ENCODE measurements around the gene ADD1.

ADD1 gene

DNA sequence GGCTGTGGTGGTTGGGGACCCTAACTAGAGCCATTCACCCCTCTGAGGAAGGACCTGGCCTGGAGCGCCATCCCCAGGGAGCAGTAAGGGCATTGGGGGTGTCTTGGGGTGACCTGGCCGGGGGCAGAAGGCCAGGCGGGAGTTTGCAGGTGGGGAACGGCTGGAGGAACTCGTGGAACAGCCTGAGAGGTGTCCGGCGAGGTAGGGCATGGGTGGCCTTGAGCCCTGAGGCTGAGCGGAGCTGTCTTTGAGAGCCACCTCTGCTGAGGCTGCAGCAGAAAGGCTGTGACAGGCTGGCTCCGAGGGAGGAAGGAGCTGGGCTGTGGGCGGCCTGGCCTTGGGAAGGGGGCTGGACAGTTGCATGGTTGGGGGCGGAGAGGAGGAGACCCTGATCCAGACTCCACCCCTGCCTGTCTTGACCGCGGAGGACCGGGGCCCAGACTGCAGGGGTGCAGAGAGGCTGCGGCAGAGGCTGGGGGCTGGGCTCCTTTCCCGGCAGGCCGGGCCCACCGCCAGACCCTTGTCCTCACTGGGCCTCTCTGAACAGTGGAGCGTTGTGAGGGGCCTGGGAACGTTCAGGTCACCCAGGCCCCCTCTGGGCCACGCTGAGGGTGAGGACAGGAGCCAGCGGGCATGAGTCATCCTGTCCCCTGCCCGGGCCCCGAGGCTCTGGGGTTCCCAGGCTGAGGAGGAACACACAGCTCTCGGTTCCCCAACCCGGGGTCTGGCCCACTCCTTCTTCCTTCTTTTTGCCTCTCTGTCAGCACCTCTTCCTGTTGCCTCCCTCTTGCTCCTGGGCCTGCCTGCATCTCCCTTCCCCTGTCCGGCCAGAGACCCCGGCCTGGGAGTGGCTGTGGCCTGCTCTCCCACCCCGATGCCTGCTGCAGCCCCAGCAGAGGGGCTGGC, 42.7 kb upstream of the ADD1 start:
- Histone ChIP-seq H3K27ac (peak overlapping the region; percentile 83), H3K27me3 (ENCODE audit: insufficient read depth, low read depth, severe bottlenecking) (no peaks in the 10 kb centered on the region), H3K9me3 (ENCODE audit: severe bottlenecking) (no peaks in the 10 kb centered on the region), H3K4me3 (ENCODE audit: low read depth, low read length) (0 out of 2 replicates have a peak overlapping the region, but pooled peaks have one; percentile 2), H3K36me3 (peaks cover 3% of the 10 kb centered on the region)
- DNase-seq, result peak; percentile 86
- TF ChIP-seq, protein P1, sequence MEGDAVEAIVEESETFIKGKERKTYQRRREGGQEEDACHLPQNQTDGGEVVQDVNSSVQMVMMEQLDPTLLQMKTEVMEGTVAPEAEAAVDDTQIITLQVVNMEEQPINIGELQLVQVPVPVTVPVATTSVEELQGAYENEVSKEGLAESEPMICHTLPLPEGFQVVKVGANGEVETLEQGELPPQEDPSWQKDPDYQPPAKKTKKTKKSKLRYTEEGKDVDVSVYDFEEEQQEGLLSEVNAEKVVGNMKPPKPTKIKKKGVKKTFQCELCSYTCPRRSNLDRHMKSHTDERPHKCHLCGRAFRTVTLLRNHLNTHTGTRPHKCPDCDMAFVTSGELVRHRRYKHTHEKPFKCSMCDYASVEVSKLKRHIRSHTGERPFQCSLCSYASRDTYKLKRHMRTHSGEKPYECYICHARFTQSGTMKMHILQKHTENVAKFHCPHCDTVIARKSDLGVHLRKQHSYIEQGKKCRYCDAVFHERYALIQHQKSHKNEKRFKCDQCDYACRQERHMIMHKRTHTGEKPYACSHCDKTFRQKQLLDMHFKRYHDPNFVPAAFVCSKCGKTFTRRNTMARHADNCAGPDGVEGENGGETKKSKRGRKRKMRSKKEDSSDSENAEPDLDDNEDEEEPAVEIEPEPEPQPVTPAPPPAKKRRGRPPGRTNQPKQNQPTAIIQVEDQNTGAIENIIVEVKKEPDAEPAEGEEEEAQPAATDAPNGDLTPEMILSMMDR (IDR thresholded peaks at IDR 0.05; ENCODE audit: low read depth, low read length), result no peak

DNA sequence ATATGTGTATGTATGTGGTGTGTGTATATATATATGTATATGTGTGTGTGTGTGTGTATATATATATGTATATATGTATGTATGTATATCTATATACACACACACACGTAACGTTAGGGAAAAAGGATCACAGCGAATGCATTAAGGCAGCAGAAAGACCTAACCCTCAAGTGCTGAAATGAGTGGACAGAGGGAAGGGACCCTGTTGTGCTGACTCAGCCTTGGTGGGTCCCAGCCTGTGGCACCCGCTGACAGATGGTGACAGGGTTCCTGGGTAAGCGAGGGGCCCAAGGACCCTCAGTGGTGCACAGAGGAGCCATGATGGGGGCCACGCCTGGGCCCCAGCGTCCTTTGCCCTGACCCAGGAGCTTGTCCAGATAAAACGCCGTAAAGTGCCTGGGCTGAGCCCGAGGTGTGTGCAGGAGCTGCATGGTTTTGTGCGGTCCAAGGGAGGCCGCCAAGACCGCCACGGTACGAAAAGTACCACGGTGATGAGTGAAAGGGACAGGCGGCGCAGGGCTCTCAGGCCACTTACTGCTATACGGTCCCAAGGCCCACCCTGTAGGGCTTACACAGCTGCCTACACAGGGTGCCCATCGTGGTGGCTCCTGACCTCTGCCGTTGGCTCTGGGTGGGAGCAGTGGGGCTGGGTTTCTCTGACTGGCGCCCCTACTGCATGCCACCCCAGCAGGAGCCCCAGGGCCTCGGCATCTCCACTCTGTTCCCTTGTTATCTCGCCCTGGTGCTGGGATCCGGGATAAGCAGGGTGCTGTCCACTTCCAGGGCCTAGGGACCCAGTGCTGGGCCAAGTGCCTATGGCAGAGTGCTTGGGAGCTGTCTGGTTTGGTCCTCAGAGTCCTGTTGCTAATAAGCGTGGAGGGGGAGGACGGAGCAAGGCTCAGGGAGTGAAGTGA, 40.8 kb upstream of the ADD1 start:
- TF ChIP-seq, protein P1 (IDR thresholded peaks at IDR 0.05; ENCODE audit: low read depth, low read length), result no peak
- H3K27me3 ChIP-seq (ENCODE audit: insufficient read depth, low read depth, severe bottlenecking), result no peaks in the 10 kb centered on the region
- H3K27ac ChIP-seq, result no peak overlapping the region
- H3K9me3 ChIP-seq (ENCODE audit: severe bottlenecking), result no peaks in the 10 kb centered on the region
- no peak for DNase-seq
- no peak overlapping the region for H3K4me3 ChIP-seq (ENCODE audit: low read depth, low read length)
- no peaks in the 10 kb centered on the region; the same call in 1 of the 2 replicates for H3K36me3 ChIP-seq

DNA sequence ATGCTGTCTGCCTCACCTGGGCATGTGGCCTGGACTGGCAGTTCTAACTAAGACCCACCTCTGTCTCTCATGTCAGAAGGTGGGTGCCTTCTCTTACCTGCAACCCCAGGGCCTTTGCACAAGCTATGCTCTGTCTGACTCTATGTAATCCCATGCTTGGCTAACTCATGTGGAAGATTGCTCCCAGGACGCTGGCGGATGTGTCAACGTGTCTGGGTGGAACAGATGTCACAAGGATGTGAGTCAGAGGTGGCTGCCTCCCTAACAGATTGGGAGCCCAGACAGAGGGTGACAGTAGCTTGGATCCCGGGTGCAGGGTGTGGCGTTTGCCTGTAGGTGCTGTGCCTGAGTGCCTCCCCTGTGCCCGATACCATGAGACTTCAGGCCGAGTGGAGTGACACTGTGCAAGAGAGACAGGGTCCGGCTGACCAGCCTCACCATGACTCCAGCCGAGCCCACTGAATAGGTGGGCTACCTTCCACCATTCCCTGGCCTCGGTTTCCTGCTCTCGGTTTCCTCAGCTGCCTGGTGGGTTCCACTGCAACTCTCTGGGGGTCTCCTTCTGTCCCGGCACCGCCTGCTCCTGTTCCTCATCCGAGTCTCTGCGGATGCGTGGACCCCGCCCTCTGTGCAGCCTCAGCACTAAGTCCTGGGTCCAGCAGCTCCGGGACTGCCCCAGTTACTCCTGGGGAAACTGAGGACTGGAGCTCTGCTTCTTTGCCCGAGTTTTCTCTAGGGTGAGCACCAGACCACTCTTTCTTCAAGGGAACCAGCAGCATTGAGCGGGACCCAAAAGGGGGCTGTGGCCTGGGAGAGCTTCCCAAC, 39.8 kb upstream of the ADD1 start:
- no peak overlapping the region for H3K27ac ChIP-seq
- H3K27me3 ChIP-seq (ENCODE audit: insufficient read depth, low read depth, severe bottlenecking), result no peaks in the 10 kb centered on the region
- no peaks in the 10 kb centered on the region for H3K9me3 ChIP-seq (ENCODE audit: severe bottlenecking)
- H3K4me3 ChIP-seq (ENCODE audit: low read depth, low read length), result no peak overlapping the region
- H3K36me3 ChIP-seq, result no peaks in the 10 kb centered on the region; the same call in 1 of the 2 replicates
- DNase-seq, result no peak
- TF ChIP-seq, protein P1 (IDR thresholded peaks at IDR 0.05; ENCODE audit: low read depth, low read length), result no peak

DNA sequence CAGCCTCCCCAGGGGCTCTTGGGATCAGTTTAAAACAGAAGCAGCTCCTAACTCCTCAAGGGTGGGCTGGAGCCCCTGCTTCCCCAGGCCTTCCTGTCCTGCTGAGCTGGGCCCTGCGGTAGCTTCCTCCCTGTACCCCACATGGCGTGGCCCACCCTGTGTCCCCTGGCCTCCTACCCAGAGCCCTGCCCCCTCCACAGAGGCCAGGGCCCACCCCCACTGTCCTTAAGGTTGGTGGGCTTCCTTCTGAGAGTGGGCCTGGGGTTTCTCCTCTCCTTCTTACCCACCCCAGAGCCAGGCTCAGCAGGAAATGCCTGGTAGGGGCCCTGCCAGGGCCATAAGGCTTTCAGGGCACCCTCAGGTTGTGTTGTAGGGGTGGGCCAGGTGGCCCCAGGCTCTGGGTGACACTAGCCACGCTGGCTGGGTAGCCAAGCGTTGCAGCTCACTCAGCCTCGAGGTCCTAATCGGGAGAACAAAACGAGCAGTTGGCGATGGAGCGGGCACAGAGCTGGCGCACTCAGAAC, 39.1 kb upstream of the ADD1 start:
- Histone ChIP-seq H3K36me3 (no peaks in the 10 kb centered on the region; the same call in 1 of the 2 replicates), H3K4me3 (ENCODE audit: low read depth, low read length) (no peak overlapping the region), H3K27me3 (ENCODE audit: insufficient read depth, low read depth, severe bottlenecking) (no peaks in the 10 kb centered on the region), H3K27ac (no peak overlapping the region), H3K9me3 (ENCODE audit: severe bottlenecking) (no peaks in the 10 kb centered on the region)
- DNase-seq, result no peak
- TF ChIP-seq, protein P1 (IDR thresholded peaks at IDR 0.05; ENCODE audit: low read depth, low read length), result no peak

DNA sequence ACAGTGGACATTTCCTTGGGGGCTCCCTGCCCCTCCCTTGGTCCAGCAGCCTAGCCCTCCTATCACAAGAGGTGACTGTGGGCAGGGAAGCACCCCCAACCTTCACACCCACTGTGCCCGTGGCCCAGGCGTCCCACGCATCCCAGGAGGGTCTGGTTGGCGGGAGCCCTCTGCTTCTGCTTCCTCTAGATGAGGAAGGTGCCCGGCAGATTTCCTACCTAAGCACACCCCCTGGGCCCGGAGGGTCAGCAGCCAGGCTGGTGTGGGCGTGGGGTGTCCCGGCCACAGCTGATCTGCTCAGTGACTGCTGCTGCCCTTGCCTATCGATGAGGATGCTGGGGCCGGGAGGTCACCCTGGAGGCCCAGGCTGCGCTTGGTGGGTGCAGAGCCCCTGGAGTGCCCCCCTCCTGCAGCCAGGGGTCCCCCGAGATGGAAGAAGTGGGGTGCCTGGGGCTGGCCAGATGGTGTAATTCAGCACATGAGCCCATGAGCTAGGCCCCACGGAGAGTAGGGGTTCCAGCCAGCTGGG, 38.6 kb upstream of the ADD1 start:
- no peak for DNase-seq
- Histone ChIP-seq H3K27me3 (ENCODE audit: insufficient read depth, low read depth, severe bottlenecking) (no peaks in the 10 kb centered on the region), H3K4me3 (ENCODE audit: low read depth, low read length) (no peak overlapping the region), H3K27ac (no peak overlapping the region), H3K9me3 (ENCODE audit: severe bottlenecking) (no peaks in the 10 kb centered on the region), H3K36me3 (no peaks in the 10 kb centered on the region; the same call in 1 of the 2 replicates)
- TF ChIP-seq, protein P1 (IDR thresholded peaks at IDR 0.05; ENCODE audit: low read depth, low read length), result no peak
